ENCODE data around the gene RNF31. TPM values are rescaled to one million over a fixed set of nuclear protein-coding genes. Genes with fewer than 3 reads are reported as not detected.

RNF31 gene
- total and polyA plus RNA-seq, 9 donors, result 19.2 to 74.4 (median 52.3) TPM

- intact Hi-C loops (cut with DNase I), result loop anchor here in 1 of 4 donors (10.0 kb wide), 1 partner anchor 217 kb away; the partner anchor contains the start of gene NFATC4
- Histone ChIP-seq H3K27ac (peak overlapping the region; percentile 75 to 83), H3K4me3 (peak overlapping the region; percentile 94), H3K9me3 (no peaks in the 10 kb centered on the region), H3K27me3 (no peaks in the 10 kb centered on the region), H3K36me3 (no peaks in the 10 kb centered on the region), H3K4me1 (ENCODE audit: insufficient read depth) (peaks cover 10% of the 10 kb centered on the region)
- TF ChIP-seq CTCF (IDR thresholded peaks at IDR 0.05), result no peak
- no peak for TF ChIP-seq POLR2A (IDR thresholded peaks at IDR 0.05)
- no peak for TF ChIP-seq EP300 (IDR thresholded peaks at IDR 0.05)
- 4 to 8% (median 4%) methylated on average over 16 to 29 of the region's 29 CpGs for WGBS, 3 donors
- DNase-seq, result no peak
These were observed 597 bp downstream of the RNF31 start for GRCh38 chr14:24147761-24148428.

DNA sequence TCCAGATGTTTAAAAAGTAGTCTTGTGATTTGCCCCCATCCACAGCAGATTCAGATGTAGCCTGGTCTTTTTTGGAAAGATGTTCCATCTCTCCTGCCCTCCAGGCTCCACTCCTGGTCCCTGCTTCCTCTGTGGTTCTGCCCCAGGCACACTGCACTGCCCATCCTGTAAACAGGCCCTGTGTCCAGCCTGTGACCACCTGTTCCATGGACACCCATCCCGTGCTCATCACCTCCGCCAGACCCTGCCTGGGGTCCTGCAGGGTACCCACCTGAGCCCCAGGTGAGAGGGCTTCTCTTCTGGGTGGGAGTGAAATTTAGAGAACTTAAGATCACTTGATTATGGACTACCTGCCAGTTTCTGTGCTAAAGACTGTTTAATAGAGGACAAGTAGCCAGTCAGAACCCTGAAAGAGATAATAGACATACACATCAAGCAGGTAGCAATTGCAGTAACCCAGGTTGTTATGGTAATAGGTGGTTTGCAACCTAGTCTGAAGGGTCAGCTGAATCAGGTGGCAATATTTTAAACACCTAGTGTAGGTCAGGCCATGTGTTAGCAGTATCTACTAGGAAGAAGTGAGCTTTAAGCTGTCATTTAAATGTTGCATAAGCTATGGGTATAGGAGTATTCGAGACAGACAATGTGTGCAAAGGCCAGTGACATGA, 2.1 kb downstream of the RNF31 start:
- TF ChIP-seq CTCF (IDR thresholded peaks at IDR 0.05), result no peak
- no peak for TF ChIP-seq POLR2A (IDR thresholded peaks at IDR 0.05)
- no peak for TF ChIP-seq EP300 (IDR thresholded peaks at IDR 0.05)
- intact Hi-C loops (cut with DNase I), result loop anchor here in 1 of 4 donors (10.0 kb wide), 1 partner anchor 215 kb away; the partner anchor contains the start of gene NFATC4
- no peaks in the 10 kb centered on the region for H3K9me3 ChIP-seq
- no peaks in the 10 kb centered on the region for H3K27me3 ChIP-seq
- H3K4me1 ChIP-seq (ENCODE audit: insufficient read depth), result peaks cover 10% of the 10 kb centered on the region
- no peak overlapping the region for H3K4me3 ChIP-seq
- no peak for DNase-seq
- no peaks in the 10 kb centered on the region for H3K36me3 ChIP-seq
- 90 to 98% (median 92%) methylated on average over 3 of the region's 3 CpGs for WGBS, 3 donors
- H3K27ac ChIP-seq, result no peak overlapping the region

GRCh38 chr14:24150061-24150460, 2.8 kb downstream of the RNF31 start:
- no peaks in the 10 kb centered on the region for H3K36me3 ChIP-seq
- intact Hi-C loops (cut with DNase I), result no loop called here

DNA sequence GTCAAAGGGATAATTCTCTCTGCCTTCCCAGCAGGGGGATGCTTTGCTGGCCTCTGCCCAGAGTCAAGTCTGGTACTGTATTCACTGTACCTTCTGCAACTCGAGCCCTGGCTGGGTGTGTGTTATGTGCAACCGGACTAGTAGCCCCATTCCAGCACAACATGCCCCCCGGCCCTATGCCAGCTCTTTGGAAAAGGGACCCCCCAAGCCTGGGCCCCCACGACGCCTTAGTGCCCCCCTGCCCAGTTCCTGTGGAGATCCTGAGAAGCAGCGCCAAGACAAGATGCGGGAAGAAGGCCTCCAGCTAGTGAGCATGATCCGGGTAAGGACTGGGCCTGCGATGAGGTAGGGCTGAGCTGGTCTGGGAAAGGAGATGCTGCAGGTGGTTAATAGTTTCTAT, 3.3 kb downstream of the RNF31 start:
- Histone ChIP-seq H3K4me3 (no peak overlapping the region), H3K9me3 (no peaks in the 10 kb centered on the region), H3K27me3 (no peaks in the 10 kb centered on the region), H3K4me1 (ENCODE audit: insufficient read depth) (peaks cover 6% of the 10 kb centered on the region), H3K27ac (no peak overlapping the region), H3K36me3 (no peaks in the 10 kb centered on the region)
- 87 to 93% (median 88%) methylated on average over 9 of the region's 9 CpGs for WGBS, 3 donors
- no peak for DNase-seq
- no peak for TF ChIP-seq POLR2A (IDR thresholded peaks at IDR 0.05)
- TF ChIP-seq CTCF (IDR thresholded peaks at IDR 0.05), result no peak
- TF ChIP-seq EP300 (IDR thresholded peaks at IDR 0.05), result no peak
- intact Hi-C loops (cut with DNase I), result no loop called here

More at GRCh38 chr14:24150061-24150460, 2.8 kb downstream of the RNF31 start:
- 89 to 91% (median 90%) methylated on average over 9 of the region's 9 CpGs for WGBS, 3 donors
- Histone ChIP-seq H3K4me1 (ENCODE audit: insufficient read depth) (peaks cover 10% of the 10 kb centered on the region), H3K9me3 (no peaks in the 10 kb centered on the region), H3K4me3 (no peak overlapping the region), H3K27ac (no peak overlapping the region), H3K27me3 (no peaks in the 10 kb centered on the region)
- TF ChIP-seq EP300 (IDR thresholded peaks at IDR 0.05) (no peak), POLR2A (IDR thresholded peaks at IDR 0.05) (no peak), CTCF (IDR thresholded peaks at IDR 0.05) (no peak)
- no peak for DNase-seq

Data from ovary (tissue), 9 donors.